Measurements from ENCODE around the gene FLT3. TPM values are rescaled to one million over a fixed set of nuclear protein-coding genes. Genes with fewer than 3 reads are reported as not detected.

FLT3 gene
- total RNA-seq, 4 donors from 2014 or later = 0.55 to 0.95 TPM; not detected in 2

DNA sequence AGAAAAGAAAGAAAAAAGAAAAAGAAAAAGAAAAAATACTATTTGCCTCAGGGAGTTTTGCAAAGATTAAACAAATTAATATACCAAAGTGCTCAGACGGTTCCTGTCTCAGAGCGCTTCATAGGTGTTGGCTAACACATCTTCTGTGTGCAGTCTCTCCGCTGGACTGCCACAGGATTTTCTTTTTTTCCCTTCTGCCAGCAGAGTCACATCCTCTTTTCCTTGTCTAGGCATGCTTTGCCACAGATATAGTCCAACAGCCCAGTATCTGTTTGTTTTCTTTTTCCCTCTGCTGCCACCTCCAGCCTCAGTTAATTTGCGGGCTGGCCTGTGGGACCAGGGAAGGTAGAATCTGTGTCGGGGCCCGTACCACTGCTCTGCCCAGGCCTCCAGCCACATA is 108.5 kb downstream of the FLT3 start:
- 73 to 90% methylated on average over 6 of the region's 6 CpGs for WGBS, 2 donors (ENCODE audit: low coverage in 1 of 2)
- Histone ChIP-seq H3K4me1 (no peaks in the 10 kb centered on the region), H3K27ac (no peak overlapping the region), H3K27me3 (no peaks in the 10 kb centered on the region), H3K4me3 (no peak overlapping the region), H3K36me3 (no peaks in the 10 kb centered on the region), H3K9me3 (no peaks in the 10 kb centered on the region)
- intact Hi-C loops (cut with DNase I; ENCODE audit: low total_unique reads) = no loop called here
- TF ChIP-seq, protein P1, sequence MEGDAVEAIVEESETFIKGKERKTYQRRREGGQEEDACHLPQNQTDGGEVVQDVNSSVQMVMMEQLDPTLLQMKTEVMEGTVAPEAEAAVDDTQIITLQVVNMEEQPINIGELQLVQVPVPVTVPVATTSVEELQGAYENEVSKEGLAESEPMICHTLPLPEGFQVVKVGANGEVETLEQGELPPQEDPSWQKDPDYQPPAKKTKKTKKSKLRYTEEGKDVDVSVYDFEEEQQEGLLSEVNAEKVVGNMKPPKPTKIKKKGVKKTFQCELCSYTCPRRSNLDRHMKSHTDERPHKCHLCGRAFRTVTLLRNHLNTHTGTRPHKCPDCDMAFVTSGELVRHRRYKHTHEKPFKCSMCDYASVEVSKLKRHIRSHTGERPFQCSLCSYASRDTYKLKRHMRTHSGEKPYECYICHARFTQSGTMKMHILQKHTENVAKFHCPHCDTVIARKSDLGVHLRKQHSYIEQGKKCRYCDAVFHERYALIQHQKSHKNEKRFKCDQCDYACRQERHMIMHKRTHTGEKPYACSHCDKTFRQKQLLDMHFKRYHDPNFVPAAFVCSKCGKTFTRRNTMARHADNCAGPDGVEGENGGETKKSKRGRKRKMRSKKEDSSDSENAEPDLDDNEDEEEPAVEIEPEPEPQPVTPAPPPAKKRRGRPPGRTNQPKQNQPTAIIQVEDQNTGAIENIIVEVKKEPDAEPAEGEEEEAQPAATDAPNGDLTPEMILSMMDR (IDR thresholded peaks at IDR 0.05) = no peak
- TF ChIP-seq EP300 (IDR thresholded peaks at IDR 0.05; ENCODE audit: low read depth) (no peak), POLR2AphosphoS5 (IDR thresholded peaks at IDR 0.05) (no peak), POLR2A (IDR thresholded peaks at IDR 0.05) (no peak)
- DNase-seq = no peak
- in situ Hi-C loops (cut with MboI; ENCODE audit: low pct_ligation_motif_present in 1 of 4, low pct_unique_long_range_greater_than_20kb in 1 of 4, low sequenced_read_pairs in 3 of 4) = loop anchor here in 3 of 4 donors (25.0 kb wide), 2 partner anchors 455 to 1005 kb away; no protein-coding TSS in a partner anchor

DNA sequence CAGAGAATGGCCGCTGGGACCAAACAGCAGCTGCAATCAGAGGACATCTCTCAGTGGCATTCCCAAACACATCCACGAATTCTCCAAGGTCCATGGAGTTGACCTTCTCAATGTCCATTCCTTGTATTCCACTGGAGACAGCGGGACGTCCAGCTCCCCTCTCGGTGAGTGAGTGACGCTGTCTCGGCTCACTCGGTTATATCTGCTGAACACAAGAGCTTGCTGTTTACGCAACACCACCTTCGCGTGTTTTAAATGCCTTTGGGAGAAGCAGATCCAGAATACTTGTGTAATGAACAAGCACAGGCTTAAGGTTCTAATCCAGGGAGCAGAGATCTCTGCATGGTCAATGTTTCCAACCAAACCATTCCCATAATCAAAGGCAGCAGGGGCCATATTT is 111.9 kb downstream of the FLT3 start, which contains the start of gene URAD:
Gene URAD (minus strand): TSS at position 174 of the 400 bp plus-strand sequence. CDS start 56 bp downstream, at position 118.
- WGBS, 2 donors (ENCODE audit: low coverage in 1 of 2) = 85 to 90% methylated on average over 2 to 11 of the region's 11 CpGs
- in situ Hi-C loops (cut with MboI; ENCODE audit: low pct_ligation_motif_present in 1 of 4, low pct_unique_long_range_greater_than_20kb in 1 of 4, low sequenced_read_pairs in 3 of 4) = loop anchor here (10.0 to 25.0 kb wide), 6 partner anchors 154 to 1044 kb away; no protein-coding TSS in a partner anchor
- no peak within 1 kb of the TSS for H3K27ac ChIP-seq
- no peak for DNase-seq
- H3K36me3 ChIP-seq = no peaks in the 10 kb centered on the region
- TF ChIP-seq, protein P1 (IDR thresholded peaks at IDR 0.05) = no peak
- no peak for TF ChIP-seq EP300 (IDR thresholded peaks at IDR 0.05; ENCODE audit: low read depth)
- no peak for TF ChIP-seq POLR2AphosphoS5 (IDR thresholded peaks at IDR 0.05)
- no peak for TF ChIP-seq POLR2A (IDR thresholded peaks at IDR 0.05)
- H3K4me3 ChIP-seq = no peak within 1 kb of the TSS
- no peaks in the 10 kb centered on the region for H3K9me3 ChIP-seq
- H3K4me1 ChIP-seq = peaks cover 0 to 8% (median 0%) of the 10 kb centered on the region in 4 donors
- H3K27me3 ChIP-seq = peaks cover 10% of the 10 kb centered on the region
- intact Hi-C loops (cut with DNase I; ENCODE audit: low total_unique reads) = loop anchor here (10.0 kb wide), 1 partner anchor 1044 kb away; no protein-coding TSS in a partner anchor

DNA sequence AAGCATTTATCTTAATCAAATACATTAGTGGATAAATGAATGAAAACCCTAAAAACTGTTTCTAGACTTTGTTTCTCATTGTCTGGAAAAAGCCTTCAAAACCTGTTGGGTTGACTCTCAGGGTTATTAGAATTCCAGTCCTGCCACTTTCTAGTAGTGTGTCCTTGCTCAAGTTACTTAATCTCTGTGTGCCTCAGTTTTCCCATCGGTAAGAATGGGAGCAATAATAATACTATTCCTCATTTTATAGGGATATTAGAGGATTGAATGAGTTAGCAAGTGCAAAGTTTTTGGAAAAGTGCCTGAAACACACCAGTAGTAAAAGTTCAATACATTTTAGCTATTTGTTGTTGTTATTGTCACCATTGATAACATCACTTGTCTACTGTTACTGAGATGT is 114.8 kb downstream of the FLT3 start:
- H3K4me1 ChIP-seq = peaks cover 0 to 16% (median 2%) of the 10 kb centered on the region in 4 donors
- in situ Hi-C loops (cut with MboI; ENCODE audit: low pct_ligation_motif_present in 1 of 4, low pct_unique_long_range_greater_than_20kb in 1 of 4, low sequenced_read_pairs in 3 of 4) (loop anchor here (10.0 to 25.0 kb wide), 6 partner anchors 151 to 1041 kb away; no protein-coding TSS in a partner anchor), intact Hi-C loops (cut with DNase I; ENCODE audit: low total_unique reads) (loop anchor here (10.0 kb wide), 1 partner anchor 1041 kb away; no protein-coding TSS in a partner anchor)
- DNase-seq = no peak
- WGBS, 2 donors (ENCODE audit: low coverage in 1 of 2) = 97 to 100% methylated on average over 1 of the region's 1 CpG
- no peaks in the 10 kb centered on the region for H3K36me3 ChIP-seq
- no peaks in the 10 kb centered on the region for H3K9me3 ChIP-seq
- no peak overlapping the region for H3K27ac ChIP-seq
- TF ChIP-seq EP300 (IDR thresholded peaks at IDR 0.05; ENCODE audit: low read depth) = no peak
- TF ChIP-seq, protein P1 (IDR thresholded peaks at IDR 0.05) = no peak
- no peak for TF ChIP-seq POLR2AphosphoS5 (IDR thresholded peaks at IDR 0.05)
- no peak for TF ChIP-seq POLR2A (IDR thresholded peaks at IDR 0.05)
- H3K27me3 ChIP-seq = peaks cover 39% of the 10 kb centered on the region
- H3K4me3 ChIP-seq = no peak overlapping the region

DNA sequence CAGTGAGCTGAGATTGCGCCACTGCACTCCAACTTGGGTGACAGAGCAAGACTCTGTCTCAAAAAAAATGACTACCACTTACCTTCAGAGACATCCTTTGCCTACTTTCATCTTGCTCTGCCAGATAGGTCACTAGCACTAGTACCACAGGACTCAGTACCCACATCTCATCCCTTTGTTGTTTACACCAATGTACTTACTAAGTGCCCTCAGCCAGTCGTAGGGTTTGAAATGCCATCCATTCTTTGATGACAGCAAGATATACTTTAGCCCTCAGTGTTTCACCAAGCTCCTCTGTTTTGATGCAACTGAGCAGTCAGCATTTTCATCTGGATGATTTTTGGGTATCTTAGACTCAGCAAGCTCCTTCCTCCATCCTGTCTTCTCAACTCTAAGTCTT is 118.0 kb downstream of the FLT3 start:
- Histone ChIP-seq H3K27ac (no peak overlapping the region), H3K4me3 (no peak overlapping the region), H3K4me1 (peaks cover 0 to 43% (median 17%) of the 10 kb centered on the region in 4 donors), H3K27me3 (peaks cover 71% of the 10 kb centered on the region), H3K36me3 (no peaks in the 10 kb centered on the region), H3K9me3 (no peaks in the 10 kb centered on the region)
- WGBS, 2 donors (ENCODE audit: low coverage in 1 of 2) = 69% methylated on average over 2 of the region's 2 CpGs; no CpG with 5 or more reads in 1 of the 2 donors
- intact Hi-C loops (cut with DNase I; ENCODE audit: low total_unique reads) (loop anchor here (5.0 to 10.0 kb wide), 3 partner anchors 150 to 1038 kb away; no protein-coding TSS in a partner anchor), in situ Hi-C loops (cut with MboI; ENCODE audit: low pct_ligation_motif_present in 1 of 4, low pct_unique_long_range_greater_than_20kb in 1 of 4, low sequenced_read_pairs in 3 of 4) (loop anchor here (5.0 to 25.0 kb wide), 7 partner anchors 148 to 1038 kb away; no protein-coding TSS in a partner anchor)
- TF ChIP-seq, protein P1 (IDR thresholded peaks at IDR 0.05) = no peak
- TF ChIP-seq POLR2AphosphoS5 (IDR thresholded peaks at IDR 0.05) (no peak), EP300 (IDR thresholded peaks at IDR 0.05; ENCODE audit: low read depth) (no peak), POLR2A (IDR thresholded peaks at IDR 0.05) (no peak)
- DNase-seq = no peak
